ENCODE data around the gene CACNA2D3.

CACNA2D3 gene

GRCh38 chr3:54733106-54734006 lies 611.0 kb downstream of the CACNA2D3 start:
- H3K9me3 ChIP-seq (ENCODE audit: low read depth, low read length) = no peaks in the 10 kb centered on the region
- H3K27ac ChIP-seq = no peak overlapping the region
- TF ChIP-seq POLR2AphosphoS5 (IDR thresholded peaks at IDR 0.05; ENCODE audit: borderline replicate concordance, low read depth, low read length) (no peak), EZH2 (IDR thresholded peaks at IDR 0.05) (no peak), FOXP2 (optimal IDR thresholded peaks at IDR 0.05; ENCODE audit: control extremely low read depth, extremely low read length, insufficient read depth) (no peak)
- no peak for DNase-seq (ENCODE audit: low read depth, low spot score)
- H3K9ac ChIP-seq (ENCODE audit: insufficient read length) = no peak overlapping the region
- no peak overlapping the region for H3K4me3 ChIP-seq
- H3K36me3 ChIP-seq (ENCODE audit: insufficient read depth, low read length) = no peaks in the 10 kb centered on the region

GRCh38 chr3:54736459-54736858 lies 614.1 kb downstream of the CACNA2D3 start:
- Histone ChIP-seq H3K27ac (no peak overlapping the region), H3K36me3 (ENCODE audit: insufficient read depth, low read length) (no peaks in the 10 kb centered on the region), H3K9ac (ENCODE audit: insufficient read length) (no peak overlapping the region), H3K9me3 (ENCODE audit: low read depth, low read length) (no peaks in the 10 kb centered on the region), H3K4me3 (no peak overlapping the region)
- TF ChIP-seq POLR2AphosphoS5 (IDR thresholded peaks at IDR 0.05; ENCODE audit: borderline replicate concordance, low read depth, low read length) (no peak), FOXP2 (optimal IDR thresholded peaks at IDR 0.05; ENCODE audit: control extremely low read depth, extremely low read length, insufficient read depth) (no peak), EZH2 (IDR thresholded peaks at IDR 0.05) (no peak)
- DNase-seq (ENCODE audit: low read depth, low spot score) = no peak

GRCh38 chr3:54743755-54744154 lies 621.4 kb downstream of the CACNA2D3 start:
- no peak for TF ChIP-seq EZH2 (IDR thresholded peaks at IDR 0.05)
- TF ChIP-seq POLR2AphosphoS5 (IDR thresholded peaks at IDR 0.05; ENCODE audit: borderline replicate concordance, low read depth, low read length) = no peak
- no peak for TF ChIP-seq FOXP2 (optimal IDR thresholded peaks at IDR 0.05; ENCODE audit: control extremely low read depth, extremely low read length, insufficient read depth)
- H3K4me3 ChIP-seq = no peak overlapping the region
- no peaks in the 10 kb centered on the region for H3K36me3 ChIP-seq (ENCODE audit: insufficient read depth, low read length)

GRCh38 chr3:54744291-54744690 lies 621.9 kb downstream of the CACNA2D3 start:
- no peak overlapping the region for H3K4me3 ChIP-seq

More at GRCh38 chr3:54743755-54744154, 621.4 kb downstream of the CACNA2D3 start:
- Histone ChIP-seq H3K27ac (no peak overlapping the region), H3K9me3 (ENCODE audit: low read depth, low read length) (no peaks in the 10 kb centered on the region), H3K9ac (ENCODE audit: insufficient read length) (no peak overlapping the region)
- no peak for DNase-seq (ENCODE audit: low read depth, low spot score)

GRCh38 chr3:54745843-54746242 lies 623.5 kb downstream of the CACNA2D3 start:
- Histone ChIP-seq H3K9ac (ENCODE audit: insufficient read length) (no peak overlapping the region), H3K27ac (no peak overlapping the region), H3K4me3 (no peak overlapping the region), H3K36me3 (ENCODE audit: insufficient read depth, low read length) (no peaks in the 10 kb centered on the region), H3K9me3 (ENCODE audit: low read depth, low read length) (no peaks in the 10 kb centered on the region)
- DNase-seq (ENCODE audit: low read depth, low spot score) = no peak
- no peak for TF ChIP-seq FOXP2 (optimal IDR thresholded peaks at IDR 0.05; ENCODE audit: control extremely low read depth, extremely low read length, insufficient read depth)
- TF ChIP-seq POLR2AphosphoS5 (IDR thresholded peaks at IDR 0.05; ENCODE audit: borderline replicate concordance, low read depth, low read length) = no peak
- no peak for TF ChIP-seq EZH2 (IDR thresholded peaks at IDR 0.05)

More at GRCh38 chr3:54744291-54744690, 621.9 kb downstream of the CACNA2D3 start:
- Histone ChIP-seq H3K9ac (ENCODE audit: insufficient read length) (no peak overlapping the region), H3K27ac (no peak overlapping the region), H3K36me3 (ENCODE audit: insufficient read depth, low read length) (no peaks in the 10 kb centered on the region), H3K9me3 (ENCODE audit: low read depth, low read length) (no peaks in the 10 kb centered on the region)
- TF ChIP-seq EZH2 (IDR thresholded peaks at IDR 0.05) (no peak), FOXP2 (optimal IDR thresholded peaks at IDR 0.05; ENCODE audit: control extremely low read depth, extremely low read length, insufficient read depth) (no peak), POLR2AphosphoS5 (IDR thresholded peaks at IDR 0.05; ENCODE audit: borderline replicate concordance, low read depth, low read length) (no peak)
- no peak for DNase-seq (ENCODE audit: low read depth, low spot score)

GRCh38 chr3:54746722-54747121 lies 624.4 kb downstream of the CACNA2D3 start:
- TF ChIP-seq POLR2AphosphoS5 (IDR thresholded peaks at IDR 0.05; ENCODE audit: borderline replicate concordance, low read depth, low read length) = no peak
- no peak for TF ChIP-seq EZH2 (IDR thresholded peaks at IDR 0.05)
- no peak for TF ChIP-seq FOXP2 (optimal IDR thresholded peaks at IDR 0.05; ENCODE audit: control extremely low read depth, extremely low read length, insufficient read depth)
- Histone ChIP-seq H3K27ac (no peak overlapping the region), H3K9me3 (ENCODE audit: low read depth, low read length) (no peaks in the 10 kb centered on the region), H3K4me3 (no peak overlapping the region), H3K9ac (ENCODE audit: insufficient read length) (no peak overlapping the region), H3K36me3 (ENCODE audit: insufficient read depth, low read length) (no peaks in the 10 kb centered on the region)
- no peak for DNase-seq (ENCODE audit: low read depth, low spot score)

GRCh38 chr3:54755756-54756155 lies 633.4 kb downstream of the CACNA2D3 start:
- H3K4me3 ChIP-seq = no peak overlapping the region

GRCh38 chr3:54756330-54756731 lies 634.0 kb downstream of the CACNA2D3 start:
- H3K36me3 ChIP-seq (ENCODE audit: insufficient read depth, low read length) = no peaks in the 10 kb centered on the region
- TF ChIP-seq POLR2AphosphoS5 (IDR thresholded peaks at IDR 0.05; ENCODE audit: borderline replicate concordance, low read depth, low read length) (no peak), FOXP2 (optimal IDR thresholded peaks at IDR 0.05; ENCODE audit: control extremely low read depth, extremely low read length, insufficient read depth) (no peak), EZH2 (IDR thresholded peaks at IDR 0.05) (no peak)
- no peak overlapping the region for H3K27ac ChIP-seq
- no peaks in the 10 kb centered on the region for H3K9me3 ChIP-seq (ENCODE audit: low read depth, low read length)
- no peak for DNase-seq (ENCODE audit: low read depth, low spot score)
- H3K9ac ChIP-seq (ENCODE audit: insufficient read length) = no peak overlapping the region
- H3K4me3 ChIP-seq = no peak overlapping the region

More at GRCh38 chr3:54755756-54756155, 633.4 kb downstream of the CACNA2D3 start:
- DNase-seq (ENCODE audit: low read depth, low spot score) = no peak
- Histone ChIP-seq H3K36me3 (ENCODE audit: insufficient read depth, low read length) (no peaks in the 10 kb centered on the region), H3K27ac (no peak overlapping the region), H3K9ac (ENCODE audit: insufficient read length) (no peak overlapping the region), H3K9me3 (ENCODE audit: low read depth, low read length) (no peaks in the 10 kb centered on the region)
- TF ChIP-seq POLR2AphosphoS5 (IDR thresholded peaks at IDR 0.05; ENCODE audit: borderline replicate concordance, low read depth, low read length) (no peak), EZH2 (IDR thresholded peaks at IDR 0.05) (no peak)
